ENCODE measurements around the gene SPOP. TPM values are rescaled to one million over a fixed set of nuclear protein-coding genes. Genes with fewer than 3 reads are reported as not detected.
"Not testable (repeated sequence)": the region's sequence is repeated elsewhere in the genome, so short reads cannot be mapped to it uniquely, and the experiment has no call there.

The SPOP gene
- 158 and 200 TPM in 2 replicates for total RNA-seq (2014; rRNA removed; shearing (Covaris generic))

DNA sequence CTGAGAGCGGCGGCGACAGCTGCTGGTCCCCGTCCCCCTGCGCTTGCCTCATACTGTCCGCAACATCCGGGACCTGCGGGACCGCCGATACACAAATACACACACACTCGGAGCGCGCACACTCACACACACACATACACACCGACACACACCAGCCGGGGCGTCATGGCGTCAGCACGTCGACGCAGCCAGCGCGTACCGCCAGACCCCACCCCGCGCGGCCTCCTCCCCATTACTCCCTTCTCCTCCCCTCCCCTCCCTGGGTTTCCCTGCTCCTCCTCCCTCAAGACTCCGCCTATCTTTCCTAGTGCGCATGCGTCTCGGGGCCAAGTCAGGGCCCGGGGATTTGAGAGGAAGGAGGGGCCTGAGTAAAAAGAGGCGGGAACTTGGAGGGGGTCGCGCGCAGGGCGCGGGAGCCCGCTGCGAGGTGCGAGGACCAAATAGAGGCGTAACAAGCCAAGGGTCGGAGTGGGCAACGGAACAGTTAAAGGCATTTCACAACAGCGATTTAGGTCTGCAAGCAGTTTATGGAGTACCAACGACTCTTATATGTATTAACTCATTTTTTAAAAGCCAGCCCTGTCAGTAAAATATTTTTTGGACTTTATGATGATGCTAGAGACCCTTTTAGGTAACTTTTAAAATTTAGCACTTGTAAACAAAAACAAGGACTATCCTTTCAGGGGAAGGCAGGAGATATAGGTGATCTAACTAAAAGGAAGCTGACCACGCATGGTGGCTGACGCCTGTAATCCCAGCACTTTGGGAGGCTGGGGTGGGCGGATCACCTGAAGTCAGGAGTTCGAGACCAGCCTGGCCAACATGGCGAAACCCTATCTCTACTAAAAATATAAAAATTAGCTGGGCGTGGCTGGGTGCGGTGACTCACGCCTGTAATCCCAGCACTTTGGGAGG, at the start of gene SPOP:
Gene SPOP (minus strand): TSS at position 165 of the 915 bp plus-strand sequence. CDS start 55,287 bp downstream, outside the sequence.
- peak; percentile 100 for DNase-seq (ENCODE audit: low spot score)
- in situ Hi-C loops (cut with HindIII; ENCODE audit: low sequenced_read_pairs), result no loop called here

DNA sequence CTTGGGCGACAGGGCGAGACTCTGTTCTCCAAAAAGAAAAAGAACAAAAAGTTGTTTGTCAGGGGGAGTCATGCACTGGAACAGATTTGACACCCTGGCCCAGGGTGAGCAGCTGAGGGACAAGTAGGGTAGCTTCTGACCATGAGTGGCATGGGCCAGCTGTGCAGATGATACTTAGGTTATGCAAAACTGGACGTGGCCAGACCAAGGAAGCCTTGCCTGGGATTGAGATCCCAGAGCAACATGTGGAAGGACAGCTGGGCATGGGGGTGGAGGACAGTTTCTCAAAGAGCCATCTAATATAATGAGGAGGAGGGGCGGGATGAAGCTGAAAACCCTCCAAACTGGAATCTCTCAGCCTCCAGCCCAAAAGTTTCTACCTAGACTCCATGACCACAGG, 49.5 kb upstream of the SPOP start:
- no peak for DNase-seq (ENCODE audit: low spot score)
- in situ Hi-C loops (cut with HindIII; ENCODE audit: low sequenced_read_pairs), result no loop called here

DNA sequence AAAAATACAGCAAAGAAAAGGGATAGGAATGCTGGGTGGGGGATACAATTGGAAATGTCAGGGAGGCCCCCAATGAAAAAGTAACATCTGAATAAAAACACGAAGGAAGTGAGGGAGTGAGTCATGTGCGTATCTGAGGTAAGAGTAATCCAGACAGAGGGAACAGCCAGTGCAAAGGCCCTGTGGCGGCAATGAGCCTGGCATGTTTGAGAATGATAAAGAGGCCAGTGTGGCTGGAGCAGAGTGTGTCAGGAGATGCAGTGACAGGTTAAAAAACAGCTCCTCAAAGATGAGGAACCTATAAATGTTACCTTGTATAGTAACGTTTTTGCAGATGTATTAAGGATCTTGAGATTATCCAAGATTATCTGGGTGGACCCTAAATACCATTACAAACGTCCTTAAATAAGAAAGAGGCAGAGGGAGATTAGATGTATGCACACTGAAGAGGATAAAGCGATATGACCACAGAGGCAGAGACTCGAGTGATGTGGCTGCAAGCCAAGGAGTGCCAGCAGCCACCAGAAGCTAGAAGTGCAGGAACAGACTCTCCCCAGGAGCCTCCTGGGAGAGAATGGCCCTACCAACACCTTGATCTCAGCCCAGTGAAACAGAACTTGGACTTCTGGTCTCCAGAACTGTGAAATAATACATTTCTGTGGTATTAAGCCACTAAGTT, 47.7 kb upstream of the SPOP start:
- DNase-seq (ENCODE audit: low spot score), result no peak
- in situ Hi-C loops (cut with HindIII; ENCODE audit: low sequenced_read_pairs), result no loop called here

DNA sequence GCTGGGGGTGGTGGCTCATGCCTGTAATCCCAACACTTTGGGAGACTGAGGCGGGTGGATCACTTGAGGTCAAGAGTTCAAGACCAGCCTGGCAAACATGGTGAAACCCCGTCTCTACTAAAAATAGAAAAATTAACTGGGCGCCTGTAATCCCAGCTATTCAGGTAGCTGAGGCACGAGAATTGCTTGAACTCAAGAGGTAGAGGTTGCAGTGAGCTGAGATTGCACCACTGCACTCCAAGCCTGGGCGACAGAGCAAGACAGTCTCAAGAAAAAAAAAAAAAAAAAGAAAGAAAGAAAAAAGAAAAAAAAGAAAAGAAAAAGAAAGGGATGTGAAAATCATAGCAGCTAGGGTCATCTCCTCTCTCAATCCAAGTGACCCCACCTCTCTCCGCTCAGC, 46.7 kb upstream of the SPOP start:
- DNase-seq (ENCODE audit: low spot score); in situ Hi-C loops (cut with HindIII; ENCODE audit: low sequenced_read_pairs): not testable (repeated sequence)

DNA sequence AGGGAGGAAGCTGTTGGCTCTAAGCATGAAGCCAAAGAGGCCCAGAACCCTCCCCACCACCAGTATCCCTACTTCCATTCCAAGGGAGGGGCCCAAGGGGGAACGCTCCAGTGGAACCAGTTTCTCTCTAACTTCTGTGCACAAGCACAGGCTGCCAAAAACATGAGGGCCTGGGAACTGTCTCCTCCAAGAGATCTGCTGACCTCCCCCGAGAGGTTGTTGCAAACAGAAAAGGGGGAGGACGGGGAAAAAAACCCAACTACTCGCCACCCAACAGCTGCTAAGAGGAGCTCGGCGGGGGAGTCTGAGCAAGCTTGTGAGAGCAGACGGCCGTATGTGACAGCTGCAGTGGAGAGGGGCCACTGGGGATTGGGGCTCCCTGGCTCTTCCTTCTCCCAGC, 45.5 kb upstream of the SPOP start:
- in situ Hi-C loops (cut with HindIII; ENCODE audit: low sequenced_read_pairs), result no loop called here
- DNase-seq (ENCODE audit: low spot score), result no peak

DNA sequence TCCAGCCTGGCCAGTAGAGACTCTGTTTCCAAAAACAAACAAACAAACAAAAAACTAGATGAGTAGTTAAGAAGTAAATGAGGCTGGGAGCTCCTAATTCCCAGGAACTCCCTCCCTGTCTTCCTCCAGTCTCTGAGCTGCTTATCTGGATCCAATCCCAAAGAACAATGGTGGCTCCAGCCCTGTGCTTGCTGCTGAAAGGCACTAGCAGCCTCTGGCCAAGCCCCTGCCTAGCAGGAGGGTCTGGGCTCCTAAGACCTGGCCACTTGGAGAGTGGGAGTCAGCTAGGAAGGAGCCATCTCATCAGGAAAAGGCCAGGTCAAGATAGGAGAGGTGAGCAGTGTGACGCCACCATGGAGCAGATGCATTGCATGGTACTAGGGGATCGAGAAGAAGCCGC, 44.2 kb upstream of the SPOP start:
- in situ Hi-C loops (cut with HindIII; ENCODE audit: low sequenced_read_pairs), result no loop called here
- DNase-seq (ENCODE audit: low spot score), result no peak

DNA sequence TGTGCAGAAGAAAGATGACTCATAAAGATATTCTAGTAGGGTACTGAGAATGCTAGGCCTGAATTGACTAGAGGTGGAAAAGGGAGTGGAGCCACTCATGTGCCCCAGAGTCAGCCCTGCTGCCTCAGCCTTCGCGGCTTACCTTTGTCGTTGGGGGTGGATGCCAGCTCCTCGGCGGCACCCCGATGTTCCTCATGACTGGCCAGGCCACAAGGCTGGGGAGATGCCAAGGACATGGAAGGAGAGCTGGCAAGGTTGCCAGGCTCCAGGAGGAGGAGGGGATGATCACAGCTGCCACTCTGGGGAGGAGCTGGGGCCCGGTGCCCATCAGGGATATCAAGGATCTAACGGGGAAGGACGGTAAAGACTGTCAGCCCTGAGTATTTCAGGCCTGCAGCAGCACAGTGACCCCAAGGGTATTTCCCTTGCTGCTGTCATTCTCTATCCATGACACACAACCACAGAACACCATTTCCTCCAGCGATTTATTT, 39.5 kb upstream of the SPOP start:
- DNase-seq (ENCODE audit: low spot score), result peak; percentile 98
- in situ Hi-C loops (cut with HindIII; ENCODE audit: low sequenced_read_pairs), result no loop called here

DNA sequence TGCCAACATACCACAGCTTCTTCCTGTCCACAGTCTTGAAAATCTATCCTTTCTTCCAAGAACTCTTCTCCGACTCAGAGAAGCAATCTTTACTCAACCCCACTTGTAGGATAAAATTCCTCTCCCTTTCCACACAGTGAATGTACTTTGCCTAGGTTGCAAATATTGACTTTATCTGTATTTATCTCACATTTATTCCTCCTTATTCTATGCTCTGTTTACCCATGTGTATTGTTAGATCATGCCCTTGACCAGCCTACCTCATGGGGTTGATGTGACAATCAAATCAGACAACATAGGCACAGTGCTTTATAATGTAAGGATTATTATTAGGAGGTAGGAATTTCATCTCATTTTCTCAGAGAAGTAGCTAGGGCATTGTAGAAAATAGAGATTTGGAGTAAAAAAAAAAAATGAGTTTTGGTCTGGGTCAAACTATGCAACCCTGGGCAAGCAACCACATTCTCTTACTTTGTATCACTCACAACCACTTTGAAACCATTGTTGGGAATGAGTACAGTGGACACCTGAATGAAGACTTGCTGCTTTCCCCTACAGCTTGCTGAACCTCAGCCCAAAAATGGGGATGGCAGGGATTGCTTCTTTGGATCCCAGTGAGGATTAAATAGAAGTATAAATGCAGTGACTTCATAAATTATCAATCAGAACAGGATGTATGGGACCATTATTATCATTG, 38.9 kb upstream of the SPOP start:
- DNase-seq (ENCODE audit: low spot score), result no peak
- in situ Hi-C loops (cut with HindIII; ENCODE audit: low sequenced_read_pairs), result no loop called here

DNA sequence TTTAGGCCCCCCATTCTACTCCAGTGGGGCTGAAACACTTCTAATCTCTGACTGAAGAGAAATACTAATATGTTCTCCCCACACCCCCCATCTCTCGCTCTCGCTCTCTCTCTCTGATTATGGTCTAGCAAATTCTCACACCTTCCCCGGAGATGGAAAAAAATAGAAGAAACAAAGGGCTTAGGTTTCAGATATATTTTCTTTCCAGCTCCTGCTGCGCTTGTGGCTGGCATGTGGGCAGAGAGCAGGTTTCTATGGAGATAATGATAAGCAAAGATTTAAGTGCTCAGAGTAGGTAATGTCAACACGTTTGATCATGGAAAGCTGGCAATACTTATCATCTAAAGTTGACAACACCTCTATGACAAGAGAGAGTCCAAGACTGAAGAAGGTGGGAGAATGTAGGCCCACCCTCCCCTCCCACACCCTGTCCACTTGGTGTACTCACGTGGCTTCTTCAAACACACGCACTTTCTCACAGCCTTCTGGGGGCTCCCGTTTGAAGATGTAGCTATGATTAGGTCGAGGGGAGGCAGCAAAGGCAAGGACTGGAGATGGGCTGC, 37.9 kb upstream of the SPOP start:
- DNase-seq (ENCODE audit: low spot score), result peak; percentile 41
- in situ Hi-C loops (cut with HindIII; ENCODE audit: low sequenced_read_pairs), result no loop called here

DNA sequence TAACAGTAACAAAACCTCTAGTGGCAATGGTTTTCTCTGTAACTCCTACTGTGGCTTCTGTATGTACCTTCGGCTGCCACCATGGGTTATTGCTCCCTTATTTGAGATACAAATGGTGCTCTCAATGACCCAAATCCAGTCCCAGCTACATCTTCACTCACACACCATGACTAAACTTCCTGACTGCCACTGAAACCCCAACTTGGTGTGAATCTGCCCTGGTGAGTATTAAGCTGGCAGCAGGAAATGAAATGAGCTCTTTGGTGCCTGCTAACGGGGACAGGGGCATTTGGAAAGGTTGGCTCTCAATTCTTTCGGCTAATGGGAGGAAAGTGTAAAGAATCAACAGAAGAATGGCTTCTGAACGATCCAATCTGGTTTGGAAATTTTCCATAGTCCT, 37.3 kb upstream of the SPOP start:
- in situ Hi-C loops (cut with HindIII; ENCODE audit: low sequenced_read_pairs), result no loop called here
- no peak for DNase-seq (ENCODE audit: low spot score)

DNA sequence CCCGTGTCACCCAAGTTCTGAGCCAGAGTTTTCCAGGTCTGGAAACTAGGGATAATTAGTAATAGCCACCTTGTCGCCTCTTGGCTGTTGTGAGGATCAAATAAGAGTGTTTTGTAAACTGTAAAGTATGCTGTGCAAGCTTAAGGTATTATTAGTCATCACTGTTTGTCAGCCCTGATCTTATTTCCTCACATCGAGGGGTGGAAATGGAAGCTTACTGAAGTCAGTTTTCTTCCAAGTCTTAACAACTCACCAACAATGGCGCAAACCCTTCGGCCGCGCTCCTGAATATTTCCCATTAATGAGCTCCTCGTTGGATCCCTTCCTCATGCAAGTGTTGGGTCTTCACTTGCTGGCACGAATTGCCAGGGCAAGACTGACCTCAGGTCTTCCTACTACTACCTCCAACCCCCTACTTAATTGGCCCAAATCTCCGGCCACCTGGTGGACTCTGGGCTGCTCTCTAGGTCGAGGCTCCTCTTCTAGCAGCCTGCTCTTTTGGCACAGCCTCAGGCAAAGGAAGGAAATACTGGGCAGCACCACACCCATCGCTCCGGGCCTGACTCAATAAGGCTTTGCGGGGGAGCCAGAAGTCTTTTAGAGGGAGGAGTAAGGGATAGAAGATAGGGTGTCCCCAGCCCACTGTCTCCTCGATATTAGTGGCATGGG, 30.8 kb upstream of the SPOP start:
- in situ Hi-C loops (cut with HindIII; ENCODE audit: low sequenced_read_pairs), result loop anchor here (10.0 kb wide), 1 partner anchor 274 kb away; no protein-coding TSS in a partner anchor
- peak; percentile 72 for DNase-seq (ENCODE audit: low spot score)

DNA sequence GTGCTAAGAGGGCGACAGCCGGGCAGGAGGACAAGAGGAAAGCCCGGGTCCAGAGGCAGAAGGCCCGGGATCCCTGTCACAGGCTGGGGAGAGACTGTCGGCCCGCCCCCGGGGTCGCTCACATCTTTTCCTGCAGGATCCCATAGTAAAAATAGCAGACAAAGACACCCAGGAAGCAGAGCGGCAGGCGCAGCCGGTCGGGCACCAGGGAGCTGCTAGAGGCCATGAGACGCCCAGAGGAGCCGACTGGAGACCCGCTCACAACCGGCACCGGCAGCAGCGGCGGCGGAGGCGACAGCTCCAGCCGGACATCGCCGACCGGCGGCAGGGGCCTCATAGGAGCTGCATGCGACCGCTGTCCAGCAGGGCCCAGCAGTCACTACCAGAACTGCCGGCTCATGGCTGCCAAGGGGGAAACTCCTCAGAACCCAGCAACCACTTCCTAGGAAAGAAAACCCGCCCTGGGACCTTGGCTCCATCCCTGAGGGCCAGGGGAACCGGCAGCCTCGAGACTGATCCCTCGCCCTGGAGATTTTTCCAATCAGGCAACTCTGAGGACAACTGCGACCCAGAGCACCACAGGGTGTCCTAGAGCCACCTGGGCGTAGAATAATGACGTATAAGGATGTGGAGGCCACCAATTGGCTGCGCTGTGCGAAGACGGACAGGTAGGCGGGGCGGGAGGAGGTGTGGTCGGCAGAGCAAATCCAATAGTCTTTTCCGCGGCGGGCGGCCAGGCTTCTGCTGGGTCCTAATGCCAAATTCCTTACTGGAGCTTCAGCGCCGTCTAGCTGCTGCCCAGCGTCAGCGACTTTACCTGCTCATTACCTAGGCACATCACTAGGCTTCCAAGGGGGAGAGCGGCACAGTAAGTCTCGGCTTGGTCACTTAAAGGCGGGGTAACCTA, 30.0 kb upstream of the SPOP start, which contains the start of gene SLC35B1:
Gene SLC35B1 (minus strand): TSS at position 357 of the 907 bp plus-strand sequence. CDS start 131 bp downstream, at position 226.
- in situ Hi-C loops (cut with HindIII; ENCODE audit: low sequenced_read_pairs), result loop anchor here (10.0 kb wide), 1 partner anchor 273 kb away; no protein-coding TSS in a partner anchor
- DNase-seq (ENCODE audit: low spot score), result peak; percentile 99

DNA sequence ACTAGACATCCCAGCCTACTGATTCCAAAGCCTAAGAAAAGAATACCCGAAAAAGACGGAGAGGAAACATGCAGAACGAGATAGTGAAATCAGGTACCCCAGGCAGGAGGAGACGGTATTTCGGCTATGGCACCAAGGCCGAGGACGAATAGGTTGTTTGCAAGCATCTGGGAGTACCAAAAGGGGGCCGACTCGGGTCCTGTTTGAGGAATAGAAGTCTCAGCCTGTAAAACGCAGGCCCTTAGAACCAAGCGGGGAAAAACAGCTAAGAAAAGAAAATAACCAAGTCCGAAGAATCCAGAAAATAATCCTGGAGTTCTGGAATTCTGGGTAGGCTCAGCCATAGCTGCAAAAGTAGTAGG, 29.3 kb upstream of the SPOP start:
- in situ Hi-C loops (cut with HindIII; ENCODE audit: low sequenced_read_pairs), result loop anchor here (10.0 kb wide), 1 partner anchor 272 kb away; no protein-coding TSS in a partner anchor
- no peak for DNase-seq (ENCODE audit: low spot score)

DNA sequence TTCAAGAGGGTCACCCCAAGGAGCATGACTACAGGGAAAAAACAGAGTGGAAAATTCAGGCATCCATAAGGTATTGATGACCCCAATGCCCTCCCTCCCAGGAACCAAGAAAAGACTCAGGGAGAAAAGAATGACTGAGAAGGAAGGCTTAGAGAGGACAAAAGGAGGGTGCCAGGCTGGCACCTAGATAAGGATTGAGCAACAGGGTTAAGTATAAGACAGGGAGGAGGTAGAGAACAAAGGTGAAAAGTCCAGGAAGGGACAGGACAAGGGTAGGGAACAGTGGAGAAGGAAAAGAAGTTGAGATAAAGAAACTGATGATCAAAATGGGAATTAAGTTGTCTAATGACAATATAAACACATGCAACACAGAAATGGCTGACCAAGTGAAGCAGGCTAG, 27.4 kb upstream of the SPOP start:
- in situ Hi-C loops (cut with HindIII; ENCODE audit: low sequenced_read_pairs), result loop anchor here (10.0 kb wide), 1 partner anchor 270 kb away; no protein-coding TSS in a partner anchor

DNA sequence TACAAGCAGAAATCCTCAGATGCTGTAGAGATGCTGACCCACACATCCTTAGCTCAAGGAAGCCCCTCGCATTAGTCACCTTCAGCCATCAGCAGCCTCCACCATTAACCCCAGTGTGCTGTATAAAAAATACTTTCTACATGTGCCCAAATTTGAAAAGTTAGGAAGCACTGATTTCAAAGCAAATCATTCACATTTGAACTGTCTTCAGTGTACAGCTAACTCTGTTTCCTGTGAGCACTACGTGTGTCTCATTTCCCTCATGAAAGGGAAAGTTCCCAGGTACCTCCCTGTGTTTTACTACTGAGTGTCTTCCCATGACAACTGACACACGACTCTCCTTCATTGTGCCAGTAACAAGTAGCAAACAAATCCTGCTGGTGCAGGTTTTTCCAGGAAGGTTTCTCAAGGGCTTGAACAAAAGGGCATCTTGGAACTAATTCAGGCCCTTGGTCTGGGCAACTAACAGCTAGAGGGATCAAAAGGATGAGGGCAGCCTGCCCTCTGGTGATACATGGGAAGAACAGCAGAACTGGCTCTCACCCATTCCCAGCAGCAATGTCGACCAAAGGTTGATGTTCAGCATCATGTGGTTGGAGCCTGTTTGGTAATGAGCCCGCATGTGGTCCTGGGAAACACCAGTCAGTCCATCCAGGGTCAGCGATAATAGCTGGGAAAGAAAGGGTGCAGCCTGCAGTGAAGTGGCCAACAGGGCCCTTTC, 25.8 kb upstream of the SPOP start:
- in situ Hi-C loops (cut with HindIII; ENCODE audit: low sequenced_read_pairs), result loop anchor here (10.0 kb wide), 1 partner anchor 269 kb away; no protein-coding TSS in a partner anchor
- peak; percentile 88 for DNase-seq (ENCODE audit: low spot score)

More for the DNA sequence above, 27.4 kb upstream of the SPOP start:
- DNase-seq (ENCODE audit: low spot score), result no peak

DNA sequence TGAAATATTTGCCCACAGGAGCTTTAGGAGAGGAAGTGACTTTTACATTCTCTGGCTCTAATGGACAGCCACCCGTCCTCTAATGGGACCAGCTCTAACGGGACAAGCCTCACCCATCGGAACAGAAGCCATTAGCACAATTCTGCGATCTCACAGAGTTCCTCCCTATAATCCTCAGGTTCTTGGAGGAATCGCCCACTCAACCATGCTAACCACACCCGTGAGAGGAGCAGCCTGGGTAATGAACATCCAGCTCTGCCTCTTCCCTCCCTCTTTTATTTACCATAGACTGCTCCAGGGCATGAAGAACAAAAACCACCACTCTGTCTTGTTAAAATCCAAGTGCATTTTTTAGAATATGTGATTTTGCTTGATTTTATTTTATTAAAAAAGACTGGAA, 23.1 kb upstream of the SPOP start:
- in situ Hi-C loops (cut with HindIII; ENCODE audit: low sequenced_read_pairs), result loop anchor here (10.0 kb wide), 1 partner anchor 266 kb away; no protein-coding TSS in a partner anchor
- DNase-seq (ENCODE audit: low spot score), result no peak

Data from G401 (cell line).